Panc1 (cell line): ENCODE results near the gene MPPED2.

Experiments
- CTCF ChIP-seq: fragments of 450-650 bp; IDR thresholded peaks from 2 replicates; pipeline ENCODE4 v1.5.1; 2017; ENCODE audit warnings: mild to moderate bottlenecking
- TCF7L2 ChIP-seq: IDR thresholded peaks from 2 replicates; pipeline ENCODE4 v1.6.1; 2011; ENCODE audit warnings: mild to moderate bottlenecking, low read depth, low read length, inconsistent platforms
- TF ChIP-seq, protein P1 (sequence below), 2 experiments: IDR thresholded peaks; 2 replicates each; pipeline ENCODE4 v1.6.1; 2011 to 2012; ENCODE audit warnings: low read depth in 2 of 2, control low read depth in 1 of 2, low read length in 1 of 2, mild to moderate bottlenecking in 1 of 2, moderate library complexity in 1 of 2; ENCODE audit not compliant: insufficient read depth in 1 of 2

GRCh38 chr11:30527566-30527965, 58.6 kb downstream of the MPPED2 start:
- no peak for TF ChIP-seq CTCF
- TF ChIP-seq, protein P1, sequence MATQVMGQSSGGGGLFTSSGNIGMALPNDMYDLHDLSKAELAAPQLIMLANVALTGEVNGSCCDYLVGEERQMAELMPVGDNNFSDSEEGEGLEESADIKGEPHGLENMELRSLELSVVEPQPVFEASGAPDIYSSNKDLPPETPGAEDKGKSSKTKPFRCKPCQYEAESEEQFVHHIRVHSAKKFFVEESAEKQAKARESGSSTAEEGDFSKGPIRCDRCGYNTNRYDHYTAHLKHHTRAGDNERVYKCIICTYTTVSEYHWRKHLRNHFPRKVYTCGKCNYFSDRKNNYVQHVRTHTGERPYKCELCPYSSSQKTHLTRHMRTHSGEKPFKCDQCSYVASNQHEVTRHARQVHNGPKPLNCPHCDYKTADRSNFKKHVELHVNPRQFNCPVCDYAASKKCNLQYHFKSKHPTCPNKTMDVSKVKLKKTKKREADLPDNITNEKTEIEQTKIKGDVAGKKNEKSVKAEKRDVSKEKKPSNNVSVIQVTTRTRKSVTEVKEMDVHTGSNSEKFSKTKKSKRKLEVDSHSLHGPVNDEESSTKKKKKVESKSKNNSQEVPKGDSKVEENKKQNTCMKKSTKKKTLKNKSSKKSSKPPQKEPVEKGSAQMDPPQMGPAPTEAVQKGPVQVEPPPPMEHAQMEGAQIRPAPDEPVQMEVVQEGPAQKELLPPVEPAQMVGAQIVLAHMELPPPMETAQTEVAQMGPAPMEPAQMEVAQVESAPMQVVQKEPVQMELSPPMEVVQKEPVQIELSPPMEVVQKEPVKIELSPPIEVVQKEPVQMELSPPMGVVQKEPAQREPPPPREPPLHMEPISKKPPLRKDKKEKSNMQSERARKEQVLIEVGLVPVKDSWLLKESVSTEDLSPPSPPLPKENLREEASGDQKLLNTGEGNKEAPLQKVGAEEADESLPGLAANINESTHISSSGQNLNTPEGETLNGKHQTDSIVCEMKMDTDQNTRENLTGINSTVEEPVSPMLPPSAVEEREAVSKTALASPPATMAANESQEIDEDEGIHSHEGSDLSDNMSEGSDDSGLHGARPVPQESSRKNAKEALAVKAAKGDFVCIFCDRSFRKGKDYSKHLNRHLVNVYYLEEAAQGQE (IDR thresholded peaks at IDR 0.05; ENCODE audit: insufficient read depth in 1 of 2, low read depth in 2 of 2, low read length in 1 of 2), result no peak
- TF ChIP-seq TCF7L2, result no peak
